ENCODE data around the gene FOXD3. TPM values are rescaled to one million over a fixed set of nuclear protein-coding genes. Genes with fewer than 3 reads are reported as not detected.

Gene FOXD3
- total RNA-seq, 1 experiment from 2014 or later, result not detected

- in situ Hi-C loops (cut with HindIII; ENCODE audit: low sequenced_read_pairs), result no loop called here
- no peak for DNase-seq (ENCODE audit: low spot score)
Measured at GRCh38 chr1:63319046-63320021, 3.0 kb upstream of the FOXD3 start.

- DNase-seq (ENCODE audit: low spot score), result no peak
- in situ Hi-C loops (cut with HindIII; ENCODE audit: low sequenced_read_pairs), result no loop called here
Measured at GRCh38 chr1:63320022-63320721, 2.2 kb upstream of the FOXD3 start.

- no peak for DNase-seq (ENCODE audit: low spot score)
- in situ Hi-C loops (cut with HindIII; ENCODE audit: low sequenced_read_pairs), result no loop called here
Measured at GRCh38 chr1:63321066-63321784, 1.1 kb upstream of the FOXD3 start.

DNA sequence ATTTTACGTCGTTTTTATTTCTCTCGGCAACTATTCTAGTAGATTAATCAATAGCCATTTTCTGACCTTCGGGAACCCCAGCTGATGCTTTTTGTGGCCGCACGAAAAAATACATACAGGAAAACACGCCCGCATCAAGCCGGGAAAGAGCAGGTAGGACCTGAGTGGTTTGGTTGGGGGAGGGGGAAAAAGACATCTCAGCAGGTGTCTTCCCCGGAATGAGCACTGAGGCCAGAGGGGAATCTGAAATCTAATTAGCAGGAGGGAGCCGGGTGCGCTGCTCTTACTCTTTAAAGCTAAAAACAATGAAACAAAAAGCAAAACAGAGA, 618 bp upstream of the FOXD3 start:
- in situ Hi-C loops (cut with HindIII; ENCODE audit: low sequenced_read_pairs), result no loop called here
- DNase-seq (ENCODE audit: low spot score), result no peak

- DNase-seq (ENCODE audit: low spot score), result no peak
- in situ Hi-C loops (cut with HindIII; ENCODE audit: low sequenced_read_pairs), result no loop called here
Measured at GRCh38 chr1:63322944-63323864, 837 bp downstream of the FOXD3 start.

- no peak for DNase-seq (ENCODE audit: low spot score)
- in situ Hi-C loops (cut with HindIII; ENCODE audit: low sequenced_read_pairs), result no loop called here
Measured at GRCh38 chr1:63323865-63324778, 1.8 kb downstream of the FOXD3 start.

GRCh38 chr1:63324779-63325119, 2.4 kb downstream of the FOXD3 start:
- no peak for DNase-seq (ENCODE audit: low spot score)
- in situ Hi-C loops (cut with HindIII; ENCODE audit: low sequenced_read_pairs), result no loop called here

DNA sequence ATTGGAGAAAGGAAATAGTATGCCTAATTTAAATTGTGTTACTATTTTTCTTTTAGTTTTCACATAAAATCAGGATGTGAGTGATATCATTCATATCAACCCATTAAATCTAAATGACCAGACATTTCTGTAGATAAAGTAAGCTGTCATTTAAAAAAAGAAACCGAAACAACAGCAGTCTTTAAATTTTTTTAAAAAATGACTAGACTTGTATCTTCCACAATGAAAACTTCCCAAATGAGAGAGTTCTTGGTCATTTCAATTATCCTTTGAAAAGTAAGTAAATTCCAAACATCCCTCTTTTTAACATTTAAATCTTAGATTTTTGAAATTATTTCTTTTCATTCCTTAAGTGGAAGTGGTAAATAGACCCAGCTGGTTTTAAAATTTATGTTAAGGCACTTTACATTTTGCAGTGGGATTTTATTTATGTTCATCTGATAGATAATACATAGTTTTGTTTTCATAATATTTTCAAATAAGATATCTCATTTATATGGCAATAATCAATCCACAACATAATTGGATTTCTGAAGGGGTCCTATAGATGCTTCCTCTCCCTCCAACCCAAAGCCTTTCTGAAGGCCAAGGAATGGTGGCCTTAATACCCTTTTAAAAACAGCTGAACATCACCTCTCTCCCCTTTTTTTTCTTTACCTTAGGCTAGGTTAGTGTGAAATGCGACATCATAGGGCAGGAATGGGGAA, 3.1 kb downstream of the FOXD3 start:
- in situ Hi-C loops (cut with HindIII; ENCODE audit: low sequenced_read_pairs), result no loop called here
- no peak for DNase-seq (ENCODE audit: low spot score)

DNA sequence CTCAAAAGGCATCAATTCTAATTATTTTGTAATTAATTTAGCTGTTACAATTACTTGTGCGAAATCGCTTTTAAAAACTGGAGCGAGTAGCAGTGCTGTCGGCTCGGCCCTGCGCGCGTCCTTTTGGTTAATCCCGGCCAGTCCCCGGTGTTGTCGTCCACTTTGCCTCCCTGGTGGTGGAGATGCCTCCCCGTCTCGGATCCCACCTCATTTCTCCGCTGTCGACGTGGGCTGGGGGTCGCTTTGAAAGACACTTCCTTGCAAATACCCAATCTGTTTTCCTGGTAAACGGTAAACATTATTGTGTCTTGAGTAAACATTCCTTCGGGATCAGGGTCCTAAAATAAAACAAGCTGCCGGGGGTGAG, 3.7 kb downstream of the FOXD3 start:
- DNase-seq (ENCODE audit: low spot score), result no peak
- in situ Hi-C loops (cut with HindIII; ENCODE audit: low sequenced_read_pairs), result no loop called here

DNA sequence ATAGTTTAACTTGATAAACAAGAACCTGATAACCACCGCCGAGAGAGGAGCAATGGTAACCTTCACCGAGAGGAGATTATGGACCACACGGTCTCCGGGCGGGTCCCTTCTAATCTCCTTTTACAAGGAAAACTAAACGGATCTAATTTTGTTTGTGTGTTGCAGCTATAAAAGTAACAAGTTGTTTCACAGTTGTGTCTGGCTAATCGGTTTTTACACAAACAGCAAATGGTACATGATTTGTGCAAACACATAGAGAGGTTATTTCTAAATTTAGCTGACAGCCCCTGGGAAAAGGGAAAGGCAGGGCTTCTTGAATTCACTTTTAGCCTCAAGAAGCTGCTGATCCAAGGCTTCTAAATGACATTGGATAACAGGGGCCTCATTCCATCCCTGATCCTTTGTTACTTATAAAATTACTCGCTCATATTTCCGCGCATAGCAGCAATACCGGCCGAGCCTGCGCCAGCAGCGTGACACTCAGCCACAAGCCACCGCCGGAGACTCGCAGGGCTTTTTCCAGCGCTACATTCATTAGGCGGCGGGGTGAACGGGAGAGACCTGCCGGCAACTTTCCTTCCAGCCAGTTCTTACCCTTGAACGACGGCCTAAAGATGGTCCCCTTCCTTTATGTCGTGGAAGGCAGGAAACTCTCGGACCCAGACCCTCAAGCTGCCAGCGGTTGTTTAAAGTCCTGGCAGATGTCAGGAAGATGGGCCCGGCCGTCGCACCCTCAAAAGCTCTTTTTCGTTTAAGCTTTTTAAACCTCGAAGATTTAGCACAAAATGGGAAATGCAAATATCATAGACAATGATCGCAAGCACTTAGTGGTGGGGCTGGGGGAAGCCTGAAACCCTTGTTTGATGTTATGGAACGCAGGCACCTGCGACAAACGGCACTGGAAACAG, 4.4 kb downstream of the FOXD3 start:
- in situ Hi-C loops (cut with HindIII; ENCODE audit: low sequenced_read_pairs), result no loop called here
- DNase-seq (ENCODE audit: low spot score), result no peak

GRCh38 chr1:63327417-63328054, 5.2 kb downstream of the FOXD3 start:
- in situ Hi-C loops (cut with HindIII; ENCODE audit: low sequenced_read_pairs), result no loop called here
- DNase-seq (ENCODE audit: low spot score), result peak; percentile 19

DNA sequence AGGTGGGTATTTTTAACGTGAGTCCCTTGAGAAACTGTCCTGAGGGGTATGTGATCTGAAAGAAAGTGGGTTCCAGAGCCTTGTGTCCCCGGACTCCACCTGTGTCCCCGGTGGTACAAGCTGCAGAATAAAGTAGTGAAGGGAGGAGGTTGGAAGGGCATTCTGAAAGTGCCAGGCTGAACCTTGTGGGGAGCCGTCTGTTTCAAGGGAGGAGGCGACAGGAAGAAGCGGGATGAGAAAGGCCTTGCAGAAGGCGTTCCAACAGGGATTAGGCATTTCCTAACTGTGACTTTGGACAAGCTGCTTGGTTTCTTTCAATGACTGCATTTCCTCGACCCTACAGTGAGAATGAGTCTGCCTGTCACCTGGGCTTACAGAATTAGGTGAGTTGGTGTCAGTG, 5.8 kb downstream of the FOXD3 start:
- no peak for DNase-seq (ENCODE audit: low spot score)
- in situ Hi-C loops (cut with HindIII; ENCODE audit: low sequenced_read_pairs), result no loop called here

- DNase-seq (ENCODE audit: low spot score), result no peak
- in situ Hi-C loops (cut with HindIII; ENCODE audit: low sequenced_read_pairs), result no loop called here
Measured at GRCh38 chr1:63328781-63329180, 6.4 kb downstream of the FOXD3 start.

DNA sequence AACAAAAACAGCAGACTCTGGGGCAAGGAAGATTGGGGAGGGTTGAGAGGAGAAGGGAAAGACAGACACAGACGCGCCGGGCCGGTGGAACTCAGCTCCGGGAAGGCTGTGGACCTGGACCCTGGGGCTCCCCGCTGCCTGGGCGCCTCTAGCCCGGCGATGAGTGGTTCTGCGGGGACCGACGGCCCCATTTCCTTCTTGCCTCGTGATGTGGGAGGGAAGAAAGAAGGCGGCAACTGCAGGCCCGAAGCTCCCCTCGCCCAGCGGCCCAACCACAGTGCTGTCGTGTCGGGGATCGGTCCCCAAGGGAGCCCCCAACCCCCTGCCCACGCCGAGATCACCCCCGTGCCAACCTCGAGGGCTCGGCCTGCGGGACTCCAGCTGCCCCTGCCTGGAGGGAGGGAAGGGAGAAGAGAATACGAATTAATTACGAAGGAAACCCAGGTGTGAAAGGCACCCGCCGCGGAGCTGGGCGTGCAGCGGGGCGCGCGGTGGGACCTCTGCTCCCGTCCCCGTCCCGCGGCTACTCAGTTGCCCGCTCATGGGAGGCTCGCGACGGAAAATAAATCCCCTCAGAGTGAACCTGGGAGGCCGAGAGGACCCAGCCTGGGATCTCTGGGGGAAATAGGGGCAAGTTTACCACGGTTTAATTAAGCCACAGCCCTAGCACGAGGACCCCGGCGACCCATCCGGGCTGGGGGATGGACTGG, 7.4 kb downstream of the FOXD3 start:
- DNase-seq (ENCODE audit: low spot score), result no peak

DNA sequence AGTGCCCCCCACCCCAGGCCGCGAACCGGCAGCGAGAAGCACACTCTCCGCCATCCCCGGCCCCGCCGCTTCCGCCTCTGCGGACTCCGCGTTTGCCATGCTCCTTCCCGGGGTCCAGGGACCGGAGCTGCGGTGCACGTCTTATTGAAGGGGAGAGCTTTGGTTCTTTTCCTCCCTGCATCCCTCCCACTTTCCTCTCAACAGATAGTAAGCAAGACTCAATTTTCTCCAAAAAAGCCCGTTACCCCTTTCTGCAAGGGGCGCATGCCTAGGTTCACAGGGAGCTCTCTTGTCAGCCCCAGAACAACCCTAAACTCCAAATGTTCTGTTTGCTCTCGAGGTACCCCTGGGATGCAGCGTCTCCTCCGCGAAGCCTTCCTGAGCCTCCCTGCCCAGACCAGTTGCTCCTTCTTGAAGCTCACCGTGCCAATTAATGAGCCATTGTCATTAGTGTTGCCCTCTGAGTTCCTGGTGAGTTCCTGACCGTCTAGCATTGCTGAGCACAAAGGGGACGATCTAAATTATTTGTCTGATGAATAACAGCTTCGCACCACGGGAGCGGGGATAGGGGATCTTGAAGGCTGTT, 8.1 kb downstream of the FOXD3 start:
- in situ Hi-C loops (cut with HindIII; ENCODE audit: low sequenced_read_pairs), result no loop called here
- no peak for DNase-seq (ENCODE audit: low spot score)

More for the DNA sequence above, 7.4 kb downstream of the FOXD3 start:
- in situ Hi-C loops (cut with HindIII; ENCODE audit: low sequenced_read_pairs), result no loop called here

Measured in G401 (cell line).